Adrenal gland (tissue), 12 donors: ENCODE results near the gene WWOX. TPM values are rescaled to one million over a fixed set of nuclear protein-coding genes. Genes with fewer than 3 reads are reported as not detected.

Source experiments
- DNase-seq, 7 donors: peaks; one replicate each; pipeline ENCODE4 v3.0.0-alpha.2; 2019 to 2020
- H3K27ac ChIP-seq, 5 donors: fragments of 200-600 bp; sonication (generic) in 4 of 5; 1 replicate in 3 of 5; 2 replicates in 2 of 5; pipeline versions ENCODE4 v1.5.1 to v1.8.0; 2016 to 2020; ENCODE audit warnings: mild to moderate bottlenecking in 1 of 5
- H3K27me3 ChIP-seq: fragments of 200-600 bp; 2 replicates; pipeline ENCODE4 v1.8.0; 2021
- H3K36me3 ChIP-seq, 2 donors: fragments of 200-600 bp; replicated peaks in 1 of 2; 1 replicate in 1 of 2; 2 replicates in 1 of 2; pipeline versions ENCODE4 v1.5.1 to v1.8.0; 2018 to 2022
- H3K4me1 ChIP-seq, 2 donors: fragments of 200-600 bp; replicated peaks in 1 of 2; 1 replicate in 1 of 2; 2 replicates in 1 of 2; pipeline versions ENCODE4 v1.5.1 to v1.8.0; 2018 to 2021
- H3K4me3 ChIP-seq, 4 donors: fragments of 200-600 bp; sonication (generic) in 3 of 4; one replicate each; pipeline ENCODE4 v1.5.1; 2016 to 2018
- H3K9me3 ChIP-seq, 3 donors: fragments of 200-600 bp; sonication (generic) in 1 of 3; replicated peaks in 1 of 3; 1 replicate in 2 of 3; 2 replicates in 1 of 3; pipeline versions ENCODE4 v1.5.1 to v1.8.0; 2016 to 2021
- POLR2A ChIP-seq, 2 donors: fragments of 450-650 bp; IDR thresholded peaks; one replicate each; pipeline ENCODE4 v1.6.1; 2017; ENCODE audit warnings: antibody characterized with exemption in 2 of 2, mild to moderate bottlenecking in 2 of 2, moderate library complexity in 1 of 2
- WGBS, 4 donors: extraction: QIAGEN DNeasy Blood & Tissue Kit in 2 of 4; methylation state at CpG; one replicate each; pipeline versions ENCODE4 v1.1.5 to v1.1.7; 2013 to 2017; 5-methylcytosine and 5-hydroxymethylcytosine counted together
- intact Hi-C, 2 donors: fragments of 100-400 bp; cut with DNase I; formaldehyde crosslinking; loops; one replicate each; pipeline versions ENCODE4 v1.14.1 to v1.15.0; 2022 to 2023
- polyA plus RNA-seq, 3 donors: library from polyadenylated mRNA; stranded (reverse); fragments of 200-250 nt in 2 of 3; fragments of 350-450 nt in 1 of 3; fragmentation: Illumina TruSeq in 1 of 3; extraction: RNeasy Lipid Tissue Mini Kit (QIAGEN cat#74804) in 1 of 3; gene quantifications; one replicate each; pipeline ENCODE4 v1.2.3, GENCODE V29; 2013 to 2014
- total RNA-seq, 9 donors: library from RNA; depleted of rRNA in 4 of 9; stranded (reverse); fragments of >200 nt in 4 of 9; fragments of 120-200 nt in 1 of 9; fragmentation: NEBNext Ultra II Directional in 1 of 9; extraction: Animal tissue kit (Norgen Biotek cat#: 25700) in 1 of 9; gene quantifications; one replicate each; pipeline versions ENCODE4 v1.1.0 to v1.2.4, GENCODE V29; 2013 to 2023
- TF ChIP-seq, protein P1 (sequence below), 6 experiments: fragments of 450-650 bp in 4 of 6; fragments of 200-600 bp in 2 of 6; sonication (generic) in 1 of 6; IDR thresholded peaks; 1 replicate in 5 of 6; 2 replicates in 1 of 6; pipeline versions ENCODE4 v1.5.1 to v1.8.0; 2016 to 2021; ENCODE audit warnings: antibody characterized with exemption in 6 of 6, mild to moderate bottlenecking in 2 of 6, moderate library complexity in 1 of 6
- donor health status: healthy with polysubstance abuse.
- donor health status: Bipolar disorder and iron deficiency.
- donor health status: DM: yes; HTN: yes; CAD: no.
- donor health status: DM: no; HTN: no; CAD: no.
- donor health status: DM: no; HTN: no; CAD: no.
- donor health status: DM: yes; HTN: yes; CAD: no.

WWOX gene
- total and polyA plus RNA-seq, 12 donors = 11.8 to 74.6 (median 20.5) TPM

DNA sequence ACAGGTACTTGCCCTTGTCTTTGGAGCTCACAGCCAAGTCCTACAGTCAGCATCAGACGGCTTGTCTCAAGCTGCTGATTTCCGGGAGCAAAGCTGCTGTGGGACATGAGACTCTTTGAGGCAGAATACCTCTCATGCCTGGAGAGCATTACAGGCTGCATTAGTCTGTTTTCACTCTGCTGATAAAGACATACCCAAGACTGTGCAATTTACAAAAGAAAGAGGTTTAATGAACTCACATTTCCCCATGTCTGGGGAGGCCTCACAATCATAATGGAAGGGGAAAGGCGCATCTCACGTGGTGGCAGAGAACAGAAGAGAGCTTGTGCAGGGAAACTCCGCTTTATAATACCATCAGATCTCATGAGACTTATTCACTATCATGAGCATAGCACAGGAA, 661.2 kb downstream of the WWOX start:
- DNase-seq = no peak
- no peak overlapping the region for H3K4me3 ChIP-seq
- no peaks in the 10 kb centered on the region for H3K27me3 ChIP-seq
- intact Hi-C loops = loop anchor here in 1 of 2 donors (10.0 kb wide), 1 partner anchor 256 kb away; no protein-coding TSS in a partner anchor
- no peaks in the 10 kb centered on the region for H3K9me3 ChIP-seq
- TF ChIP-seq, protein P1, sequence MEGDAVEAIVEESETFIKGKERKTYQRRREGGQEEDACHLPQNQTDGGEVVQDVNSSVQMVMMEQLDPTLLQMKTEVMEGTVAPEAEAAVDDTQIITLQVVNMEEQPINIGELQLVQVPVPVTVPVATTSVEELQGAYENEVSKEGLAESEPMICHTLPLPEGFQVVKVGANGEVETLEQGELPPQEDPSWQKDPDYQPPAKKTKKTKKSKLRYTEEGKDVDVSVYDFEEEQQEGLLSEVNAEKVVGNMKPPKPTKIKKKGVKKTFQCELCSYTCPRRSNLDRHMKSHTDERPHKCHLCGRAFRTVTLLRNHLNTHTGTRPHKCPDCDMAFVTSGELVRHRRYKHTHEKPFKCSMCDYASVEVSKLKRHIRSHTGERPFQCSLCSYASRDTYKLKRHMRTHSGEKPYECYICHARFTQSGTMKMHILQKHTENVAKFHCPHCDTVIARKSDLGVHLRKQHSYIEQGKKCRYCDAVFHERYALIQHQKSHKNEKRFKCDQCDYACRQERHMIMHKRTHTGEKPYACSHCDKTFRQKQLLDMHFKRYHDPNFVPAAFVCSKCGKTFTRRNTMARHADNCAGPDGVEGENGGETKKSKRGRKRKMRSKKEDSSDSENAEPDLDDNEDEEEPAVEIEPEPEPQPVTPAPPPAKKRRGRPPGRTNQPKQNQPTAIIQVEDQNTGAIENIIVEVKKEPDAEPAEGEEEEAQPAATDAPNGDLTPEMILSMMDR (IDR thresholded peaks at IDR 0.05) = no peak
- TF ChIP-seq POLR2A (IDR thresholded peaks at IDR 0.05) = no peak
- no peak overlapping the region for H3K27ac ChIP-seq
- WGBS, 4 donors = 88 to 97% (median 96%) methylated on average over 5 of the region's 5 CpGs
- no peaks in the 10 kb centered on the region for H3K36me3 ChIP-seq
- no peaks in the 10 kb centered on the region for H3K4me1 ChIP-seq

DNA sequence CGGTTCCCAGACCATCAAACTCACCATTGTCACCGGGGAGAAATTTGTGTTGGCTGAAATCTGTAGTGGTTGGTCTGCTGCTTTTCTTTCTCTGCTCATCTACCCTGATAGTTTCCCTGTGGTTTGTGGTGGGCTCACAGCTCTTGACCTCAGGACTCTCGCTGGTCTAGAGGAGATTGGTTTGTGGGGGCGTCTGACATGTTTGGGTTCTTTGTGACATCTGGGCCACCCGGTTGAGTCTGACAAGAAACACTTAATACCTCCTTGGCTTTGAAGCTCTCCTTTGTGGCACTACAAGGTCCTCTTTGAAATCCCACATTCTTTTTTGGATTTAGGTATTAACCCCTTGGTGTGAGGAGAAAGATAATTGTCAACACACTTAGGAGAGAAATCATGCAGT, 662.0 kb downstream of the WWOX start:
- no peaks in the 10 kb centered on the region for H3K36me3 ChIP-seq
- H3K9me3 ChIP-seq = no peaks in the 10 kb centered on the region
- no peak for DNase-seq
- no peaks in the 10 kb centered on the region for H3K27me3 ChIP-seq
- H3K4me1 ChIP-seq = no peaks in the 10 kb centered on the region
- no peak overlapping the region for H3K4me3 ChIP-seq
- TF ChIP-seq, protein P1 (IDR thresholded peaks at IDR 0.05) = no peak
- TF ChIP-seq POLR2A (IDR thresholded peaks at IDR 0.05) = no peak
- no peak overlapping the region for H3K27ac ChIP-seq
- 87 to 92% (median 89%) methylated on average over 5 of the region's 5 CpGs for WGBS, 4 donors
- intact Hi-C loops = loop anchor here in 1 of 2 donors (10.0 kb wide), 1 partner anchor 257 kb away; no protein-coding TSS in a partner anchor

- Histone ChIP-seq H3K27me3 (no peaks in the 10 kb centered on the region), H3K4me3 (no peak overlapping the region), H3K4me1 (no peaks in the 10 kb centered on the region), H3K36me3 (no peaks in the 10 kb centered on the region), H3K9me3 (no peaks in the 10 kb centered on the region), H3K27ac (no peak overlapping the region)
- TF ChIP-seq POLR2A (IDR thresholded peaks at IDR 0.05) = no peak
- TF ChIP-seq, protein P1 (IDR thresholded peaks at IDR 0.05) = no peak
- 77 to 84% (median 80%) methylated on average over 6 of the region's 6 CpGs for WGBS, 4 donors
- DNase-seq = no peak
- intact Hi-C loops = loop anchor here in 1 of 2 donors (10.0 kb wide), 1 partner anchor 257 kb away; no protein-coding TSS in a partner anchor
Measured at GRCh38 chr16:78762222-78762621, 662.8 kb downstream of the WWOX start.

DNA sequence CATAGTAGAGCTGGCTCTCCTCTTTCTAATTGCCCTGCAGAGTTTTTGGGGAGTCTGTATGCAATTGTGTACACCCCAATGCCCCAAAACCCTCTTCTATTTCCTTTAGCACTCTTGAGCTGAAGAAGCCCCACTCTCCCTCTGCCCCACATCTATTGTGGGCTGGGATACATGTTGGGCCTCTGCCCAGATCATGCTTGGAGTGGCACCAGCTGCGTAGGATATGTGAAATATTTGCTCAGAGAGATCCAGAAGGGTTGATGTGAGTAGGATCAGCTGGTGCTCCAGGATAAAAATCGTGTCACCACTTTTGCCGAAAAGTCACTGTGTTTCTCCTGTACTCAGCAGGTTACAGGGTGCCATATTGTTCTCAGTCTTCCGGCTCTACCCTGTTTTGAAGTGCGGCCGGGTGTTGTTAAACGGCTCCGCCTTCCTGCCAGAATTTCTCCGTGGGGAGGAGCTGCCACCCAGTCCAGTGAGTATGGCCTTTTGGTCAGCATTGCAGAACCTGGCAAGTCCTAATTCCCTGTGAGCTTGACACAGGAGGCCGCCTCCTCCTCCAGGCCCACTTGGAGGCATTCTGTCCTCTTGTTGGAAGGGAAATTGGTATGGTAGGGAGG, 664.5 kb downstream of the WWOX start:
- Histone ChIP-seq H3K27ac (no peak overlapping the region), H3K9me3 (no peaks in the 10 kb centered on the region), H3K36me3 (no peaks in the 10 kb centered on the region), H3K4me3 (no peak overlapping the region), H3K4me1 (no peaks in the 10 kb centered on the region), H3K27me3 (no peaks in the 10 kb centered on the region)
- TF ChIP-seq POLR2A (IDR thresholded peaks at IDR 0.05) = no peak
- TF ChIP-seq, protein P1 (IDR thresholded peaks at IDR 0.05) = no peak
- intact Hi-C loops = loop anchor here in 1 of 2 donors (10.0 kb wide), 1 partner anchor 259 kb away; no protein-coding TSS in a partner anchor
- WGBS, 4 donors = 83 to 93% (median 89%) methylated on average over 10 of the region's 10 CpGs
- DNase-seq = no peak
